Effector CD4-positive, alpha-beta T cell (primary cell): ENCODE data around the gene ATP1B3.
"Not testable (repeated sequence)": the region's sequence is repeated elsewhere in the genome, so short reads cannot be mapped to it uniquely, and the experiment has no call there.

Source experiments
- DNase-seq: peaks from one replicate; pipeline ENCODE4 v3.0.0-alpha.2; 2020
- total RNA-seq: gene quantifications from one replicate; lab custom pipeline; 2026; lab: John Stamatoyannopoulos, UW

The ATP1B3 gene
- total RNA-seq, result 147 reads per million, percentile 89 among the genes with 10 or more reads in this experiment

DNA sequence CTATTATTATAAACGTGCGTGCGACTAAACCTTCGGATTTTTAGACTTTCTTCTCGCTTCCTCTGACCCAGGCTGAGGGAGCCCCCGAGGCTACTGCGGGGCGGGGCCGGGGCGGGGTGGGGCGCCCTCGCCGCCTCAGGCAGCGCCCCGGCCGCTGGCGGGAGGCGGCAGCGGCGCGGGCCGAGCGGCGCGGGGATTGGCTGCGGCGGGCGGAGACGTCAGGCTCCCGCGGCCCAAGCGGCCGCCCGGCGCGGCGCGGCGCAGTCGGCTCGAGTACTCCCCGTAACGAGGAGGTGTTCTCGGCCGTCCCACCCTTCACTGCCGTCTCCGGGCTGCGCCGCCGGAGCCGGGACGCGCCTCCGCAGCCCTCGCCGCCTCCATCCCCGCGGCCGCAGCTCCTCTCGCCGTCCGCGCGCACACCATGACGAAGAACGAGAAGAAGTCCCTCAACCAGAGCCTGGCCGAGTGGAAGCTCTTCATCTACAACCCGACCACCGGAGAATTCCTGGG, at the start of gene ATP1B3:
Gene ATP1B3, plus strand, starts transcription at position 263 of the 510 bp plus-strand sequence. Its CDS starts 159 bp downstream, at position 422.
- peak; percentile 80 for DNase-seq

DNA sequence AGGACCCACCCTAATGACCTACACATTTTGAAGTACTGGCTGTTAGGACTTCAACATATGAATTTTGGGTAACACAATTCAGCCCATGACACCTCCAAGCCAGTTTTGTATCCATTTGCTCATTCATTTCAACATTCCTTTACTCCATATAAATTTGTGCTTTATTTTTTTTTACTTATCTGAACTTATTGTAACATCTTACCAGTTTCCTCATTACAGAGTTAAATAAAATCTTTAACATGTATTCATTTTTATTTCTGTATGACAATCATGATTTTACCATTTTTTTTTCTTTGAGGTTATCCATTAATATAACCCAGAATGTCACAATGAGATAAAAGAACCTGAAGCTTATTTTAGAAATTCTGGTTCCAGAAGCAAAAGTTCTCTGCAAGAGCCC, 48.0 kb upstream of the ATP1B3 start:
- DNase-seq, result no peak

DNA sequence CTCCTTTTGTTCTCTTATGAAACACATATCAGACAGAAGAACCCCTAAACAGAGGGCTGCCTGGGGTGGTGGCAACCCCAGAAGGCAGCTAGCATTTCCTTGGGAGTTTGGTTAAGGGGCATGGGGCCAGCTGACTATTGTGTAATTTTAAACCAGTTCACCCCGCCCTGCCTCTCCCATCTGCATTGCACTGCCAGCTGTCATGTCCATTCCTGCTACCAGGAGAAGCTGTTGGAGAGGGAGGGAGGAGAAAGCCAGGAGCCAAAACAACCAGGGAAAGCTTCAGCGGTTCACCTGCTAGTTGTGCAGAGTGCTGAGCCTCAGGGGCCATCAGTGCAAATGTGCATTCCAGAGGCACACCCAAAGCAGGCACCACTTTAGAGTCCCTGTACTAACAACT, 47.6 kb upstream of the ATP1B3 start:
- no peak for DNase-seq

DNA sequence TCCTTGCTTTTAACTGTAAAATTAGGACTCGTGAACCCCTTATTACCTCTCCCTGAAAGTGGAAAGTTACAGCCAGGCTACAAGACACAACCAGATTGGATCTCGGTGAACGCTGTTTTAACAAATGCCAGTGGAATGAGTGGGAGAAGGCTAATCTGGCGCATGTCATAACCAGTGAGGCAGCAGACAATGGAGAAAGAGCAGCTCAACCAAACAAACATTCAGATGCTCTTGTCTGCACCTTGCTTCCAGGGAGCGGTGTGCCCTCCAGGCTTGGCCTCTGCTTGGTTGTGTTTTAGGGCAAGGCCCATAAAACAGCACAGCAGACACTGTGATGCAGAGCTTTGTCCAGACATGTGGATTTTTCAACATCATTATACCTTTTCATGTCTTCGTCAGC, 45.9 kb upstream of the ATP1B3 start:
- no peak for DNase-seq

DNA sequence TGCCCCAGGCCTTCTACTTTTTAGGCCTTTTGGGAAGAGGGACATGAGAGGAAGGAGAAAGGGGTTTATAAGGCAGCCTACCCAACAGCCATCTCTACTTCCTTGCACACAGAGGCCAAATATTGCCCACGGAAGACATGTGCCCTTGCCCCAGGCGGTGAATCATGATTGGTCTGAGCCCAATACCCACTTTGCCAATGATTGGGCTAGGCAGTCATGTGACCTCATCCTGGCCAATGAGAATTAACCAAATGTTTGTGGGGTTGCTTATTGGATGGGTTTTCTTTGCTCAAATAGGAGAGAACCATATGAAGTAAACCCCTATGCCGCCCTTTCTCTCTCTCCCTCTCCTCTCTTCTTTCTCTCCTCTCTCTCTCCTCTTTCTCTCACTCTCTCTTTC, 42.2 kb upstream of the ATP1B3 start:
- DNase-seq, result no peak

DNA sequence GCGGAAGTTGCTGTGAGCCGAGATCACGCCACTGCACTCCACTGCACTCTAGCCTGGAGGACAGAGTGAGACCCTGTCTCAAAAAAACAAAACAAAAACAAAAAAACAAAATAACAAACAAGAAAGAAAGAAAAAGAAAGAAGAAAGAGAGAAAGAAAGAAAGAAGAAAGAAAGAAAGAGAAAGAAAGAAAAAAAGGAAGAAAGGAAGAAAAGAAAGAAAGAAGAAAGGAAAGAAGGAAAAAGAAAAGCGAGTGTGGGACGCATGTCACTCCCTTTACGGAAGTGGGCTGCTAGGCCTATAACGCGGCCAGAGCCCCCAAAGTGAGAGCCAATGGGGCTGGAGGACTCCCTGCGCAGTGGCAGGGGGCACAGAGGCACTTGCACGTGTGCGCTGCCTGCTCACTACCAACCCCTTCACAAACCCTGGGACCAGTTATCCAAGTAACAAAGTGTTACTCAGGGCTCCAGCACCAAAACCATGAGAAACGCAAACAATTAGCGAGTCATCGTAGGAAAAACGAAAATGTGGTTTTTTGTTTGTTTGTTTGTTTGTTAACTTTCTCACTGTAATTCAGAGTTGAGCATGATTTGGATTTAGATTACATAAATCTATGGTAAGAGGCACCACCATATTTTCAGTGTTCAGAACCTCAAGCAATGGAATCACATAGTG, 40.8 kb upstream of the ATP1B3 start:
- no peak for DNase-seq

DNA sequence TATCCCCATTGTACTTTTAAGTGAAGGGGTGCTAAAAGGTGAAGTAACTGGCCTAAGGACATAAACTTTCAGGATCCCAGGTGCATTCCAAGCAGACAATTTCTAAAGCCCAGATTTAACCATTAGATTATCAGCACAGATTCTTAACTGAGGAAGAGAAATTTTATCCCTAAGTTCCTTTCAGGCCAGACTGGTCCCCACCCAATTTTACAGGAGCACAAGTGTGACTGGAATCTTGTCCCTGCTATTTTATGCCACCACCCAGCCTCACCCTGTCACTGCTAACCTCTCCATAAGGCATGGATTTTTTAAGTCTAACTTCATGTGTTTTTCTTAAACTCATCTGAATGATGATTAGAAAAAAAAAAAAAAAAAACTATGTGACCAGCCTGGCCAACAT, 37.1 kb upstream of the ATP1B3 start:
- no peak for DNase-seq

DNA sequence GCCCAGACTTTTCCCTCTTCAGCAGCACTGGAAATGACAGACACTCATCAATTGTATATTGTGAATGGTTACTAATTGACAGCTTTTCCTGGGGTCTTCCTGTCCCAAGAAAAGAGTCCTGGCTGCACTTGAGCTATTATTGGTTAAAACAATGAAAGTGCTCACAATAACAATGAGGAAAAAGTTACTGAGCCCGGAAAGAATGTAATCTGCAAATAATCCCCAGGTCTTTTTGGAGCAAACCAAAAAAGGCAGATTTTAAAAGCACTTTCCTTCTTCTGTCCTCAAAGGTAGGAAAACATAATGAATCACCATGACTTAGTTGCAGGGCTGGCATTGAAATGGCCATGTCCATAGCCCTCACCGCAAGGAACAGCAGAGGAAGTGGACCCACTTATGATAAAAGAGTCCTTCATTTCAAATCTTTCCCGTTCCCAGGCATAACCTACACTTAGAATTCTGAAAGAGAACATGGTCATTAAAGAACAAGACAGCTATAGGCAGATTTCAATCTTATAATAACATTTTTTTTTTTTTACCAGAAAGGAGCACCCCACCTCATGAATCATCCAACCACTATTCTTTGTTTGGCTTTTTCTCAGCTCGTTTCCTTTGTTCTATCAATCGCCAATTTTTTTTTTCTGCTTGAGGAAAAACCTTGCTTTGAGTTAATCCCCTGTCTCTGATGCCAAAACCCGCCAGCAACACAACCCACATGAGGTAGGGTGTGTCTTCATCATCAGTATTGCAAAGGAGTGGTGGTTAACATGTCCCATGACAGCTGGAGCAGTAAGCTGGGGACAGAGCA, 35.5 kb upstream of the ATP1B3 start:
- no peak for DNase-seq

DNA sequence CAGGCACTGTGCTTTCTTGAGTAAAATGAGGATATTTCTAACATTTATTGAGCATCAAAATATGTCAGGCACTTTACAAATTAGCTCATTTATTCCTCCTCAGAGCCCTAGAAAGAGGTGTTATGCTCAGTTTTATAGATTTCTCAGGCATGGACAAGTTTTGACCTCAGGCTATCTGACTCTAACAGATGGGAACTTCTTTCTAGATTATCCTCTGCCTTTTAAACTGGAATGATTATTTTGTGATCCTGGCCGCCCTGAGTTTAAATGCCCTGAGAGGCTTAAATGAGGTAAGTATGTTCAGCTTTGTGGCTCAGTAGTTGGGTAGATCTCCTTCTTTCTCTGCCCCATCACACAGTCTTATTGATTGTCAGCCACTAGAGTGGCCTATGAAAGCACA, 32.3 kb upstream of the ATP1B3 start:
- no peak for DNase-seq

DNA sequence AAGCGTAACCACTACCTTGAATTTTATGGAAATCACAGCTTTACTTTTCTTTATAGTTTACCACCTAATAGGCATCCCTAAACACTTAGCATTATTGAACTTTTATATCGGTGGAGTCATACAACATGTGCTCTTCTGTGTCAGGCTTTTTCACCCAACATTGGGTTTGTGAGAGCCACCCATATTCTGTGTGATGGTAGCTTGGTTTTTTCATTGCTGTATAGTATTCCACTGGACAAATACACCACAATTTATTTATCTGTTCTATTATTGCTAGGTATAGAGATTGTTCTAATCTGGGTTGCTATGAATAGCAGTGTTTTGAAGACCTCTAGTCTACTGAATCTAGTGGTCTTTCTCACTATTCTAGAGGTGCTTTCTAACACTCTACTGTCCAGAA, 31.6 kb upstream of the ATP1B3 start:
- no peak for DNase-seq

DNA sequence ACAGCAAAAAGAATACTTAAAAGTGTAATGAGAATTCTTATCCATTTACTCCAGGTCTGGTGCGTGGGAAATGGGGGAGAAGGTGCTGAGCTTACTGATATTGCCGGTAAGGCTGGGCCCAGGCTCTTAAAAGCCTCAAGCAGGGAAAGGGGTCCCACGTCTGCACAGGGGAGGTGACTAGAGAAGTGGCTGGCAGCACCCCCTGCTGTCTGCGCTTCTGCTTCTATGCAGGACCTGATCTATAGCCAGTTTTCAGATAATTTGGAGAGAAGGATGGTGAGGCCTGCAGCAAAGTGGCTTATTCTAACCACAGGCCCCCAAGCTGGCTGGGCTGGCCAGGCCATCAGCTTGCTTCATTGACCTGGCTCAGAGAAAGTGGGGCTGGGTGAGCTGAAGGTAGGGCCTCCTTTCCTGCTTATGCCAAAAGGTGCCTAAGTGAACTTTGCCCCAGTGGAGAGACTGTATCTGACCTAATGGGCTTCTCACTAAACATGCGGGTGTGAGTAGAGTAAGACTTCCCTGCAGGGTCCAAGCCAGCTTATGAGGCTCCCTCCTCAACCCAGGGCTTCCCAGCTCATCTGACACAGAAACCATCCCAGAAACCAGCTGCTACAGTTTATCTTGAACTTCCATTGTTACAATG, 30.9 kb upstream of the ATP1B3 start:
- DNase-seq, result no peak

DNA sequence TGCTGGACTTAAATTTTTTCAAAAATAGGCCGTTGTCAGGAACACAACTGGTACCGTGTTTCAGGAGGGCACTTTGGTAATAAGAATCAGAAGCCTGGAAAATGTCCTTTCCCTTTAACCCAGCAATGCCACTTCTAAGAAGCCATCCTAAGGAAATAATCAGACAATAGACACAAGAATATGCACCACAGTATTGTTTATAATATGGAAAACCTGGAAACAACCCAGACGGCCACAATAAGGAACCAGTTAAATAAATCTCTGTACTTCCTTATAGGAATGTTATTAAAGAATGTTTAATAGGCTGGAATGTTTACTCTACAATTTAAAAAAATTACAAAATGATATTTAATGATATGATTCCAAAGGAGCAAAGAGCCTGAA, 30.4 kb upstream of the ATP1B3 start:
- DNase-seq, result no peak

DNA sequence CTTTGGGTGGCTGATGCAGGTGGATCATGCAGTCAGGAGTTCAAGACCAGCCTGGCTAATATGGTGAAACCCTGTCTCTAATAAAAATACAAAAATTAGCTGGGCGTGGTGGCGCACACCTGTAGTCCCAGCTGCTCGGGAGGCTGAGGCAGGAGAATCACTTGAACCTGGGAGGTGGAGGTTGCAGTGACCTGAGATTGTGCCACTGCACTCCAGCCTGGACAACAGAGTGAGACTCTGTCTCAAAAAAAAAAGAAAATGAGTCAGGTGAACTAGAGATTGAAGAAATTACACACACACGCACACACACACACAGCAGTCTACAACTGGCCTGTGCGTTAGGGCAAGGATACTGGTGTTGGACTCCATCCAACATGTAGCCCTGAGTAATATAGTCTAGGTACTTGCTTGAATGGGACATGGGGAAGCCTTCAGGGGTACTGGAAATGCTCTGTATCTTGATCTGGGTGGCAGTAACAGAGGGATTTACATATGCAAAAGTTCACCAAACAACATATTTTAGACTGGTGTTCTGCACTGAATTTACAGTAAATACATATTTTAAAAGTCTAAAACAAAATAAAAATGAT, 28.2 kb upstream of the ATP1B3 start:
- DNase-seq, result not testable (repeated sequence)

DNA sequence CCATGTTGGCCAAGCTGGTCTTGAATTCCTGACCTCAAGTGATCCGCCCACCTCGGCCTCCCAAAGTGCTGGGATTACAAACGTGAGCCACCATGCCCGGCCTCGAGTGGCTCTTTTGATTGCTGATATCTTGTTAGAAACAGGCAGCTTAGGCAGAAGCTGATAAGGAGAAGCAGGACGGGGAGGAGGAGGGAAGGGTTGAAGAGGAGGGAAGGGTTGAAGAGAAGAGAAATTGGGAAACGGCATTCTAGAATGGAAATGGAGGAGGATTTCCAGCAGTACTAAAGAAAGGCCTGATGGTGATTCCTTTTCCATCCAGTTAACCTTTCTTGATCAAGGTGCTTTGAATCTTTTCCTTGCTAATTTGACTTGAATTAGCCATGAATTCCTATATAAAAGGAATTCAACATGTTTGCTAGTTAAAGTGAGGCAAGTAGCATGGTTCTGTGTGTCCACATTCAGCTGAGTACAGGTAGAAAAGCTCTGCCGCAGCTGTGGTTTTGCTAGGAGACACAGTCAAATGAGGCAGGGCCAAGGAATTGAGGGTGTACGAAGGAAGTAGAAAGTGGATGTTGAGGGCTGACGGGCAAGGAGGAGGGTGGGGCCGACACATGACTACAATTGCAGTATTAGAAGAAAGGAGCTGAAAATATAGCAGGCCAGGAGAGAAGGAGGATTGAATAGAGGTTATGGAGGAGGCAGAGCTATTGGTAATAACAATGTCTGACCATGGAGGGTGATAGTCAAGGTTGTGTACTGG, 27.2 kb upstream of the ATP1B3 start:
- no peak for DNase-seq

DNA sequence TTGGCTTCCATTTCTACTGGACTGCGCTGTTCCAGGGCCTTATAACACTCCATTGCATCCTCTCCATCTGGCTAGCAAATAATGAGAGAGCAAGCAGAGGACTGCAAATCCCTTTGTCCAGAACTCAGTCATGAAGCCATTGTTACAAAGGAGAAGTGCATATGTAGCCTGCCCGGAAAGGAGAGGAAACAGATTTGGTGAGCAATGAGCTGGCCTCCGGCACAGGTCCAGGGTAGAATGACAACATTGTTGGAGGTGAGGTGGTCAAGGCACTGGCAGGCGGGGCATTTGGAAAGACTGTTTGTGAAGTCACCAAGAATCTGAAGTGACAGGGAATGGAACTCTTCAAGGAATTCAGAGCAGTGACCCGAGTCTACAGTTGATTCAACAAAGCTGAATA, 25.0 kb upstream of the ATP1B3 start:
- no peak for DNase-seq

DNA sequence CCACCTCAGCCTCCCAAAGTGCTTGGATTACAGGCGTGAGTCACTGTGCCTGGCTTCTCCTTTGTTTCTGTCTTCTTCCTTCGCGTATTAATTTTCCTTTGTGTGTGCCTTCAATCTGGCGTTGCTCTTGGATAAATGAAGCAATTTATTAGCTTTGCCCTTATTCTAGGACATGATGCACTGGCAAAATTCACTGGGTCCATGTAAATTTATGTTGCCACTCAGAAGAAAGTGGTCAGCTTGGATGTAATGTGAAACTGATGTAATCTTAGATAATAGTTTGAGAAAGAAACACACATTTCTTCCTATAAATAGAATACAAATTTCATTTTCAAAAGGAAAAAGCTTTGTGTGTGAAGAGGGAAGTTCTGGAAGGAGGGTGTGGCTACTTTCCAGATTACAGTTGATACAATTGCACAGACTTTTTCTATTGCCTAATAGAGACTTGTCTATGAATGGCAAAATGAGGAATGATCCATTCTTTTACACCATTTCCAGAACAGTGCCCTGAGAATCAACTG, 23.3 kb upstream of the ATP1B3 start:
- DNase-seq, result no peak

DNA sequence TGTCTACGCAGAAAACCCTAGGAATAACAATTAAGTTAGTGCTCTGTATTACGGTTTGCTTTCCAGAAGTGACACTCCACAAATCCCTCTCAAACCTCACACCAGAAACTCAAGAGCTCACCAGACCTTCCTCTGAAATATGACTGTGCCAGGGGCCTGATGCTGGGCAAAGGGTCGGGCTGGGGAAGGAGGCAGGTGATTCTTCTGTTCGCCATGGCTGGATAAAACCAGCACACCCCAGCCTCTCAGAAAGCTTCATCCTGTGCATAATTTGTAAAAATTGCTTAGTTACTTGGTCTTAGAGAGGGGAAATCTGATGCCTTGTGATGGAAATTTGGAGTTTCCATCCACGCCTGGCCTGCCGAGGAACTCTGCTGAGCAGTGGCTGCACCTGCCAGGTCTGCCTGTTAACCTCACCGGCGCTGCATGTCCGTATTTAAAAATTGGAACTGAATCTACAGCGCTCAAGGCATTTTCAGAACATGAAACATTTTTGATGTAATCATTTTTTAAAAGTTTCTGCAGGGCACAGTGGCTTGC, 22.7 kb upstream of the ATP1B3 start:
- DNase-seq, result no peak

DNA sequence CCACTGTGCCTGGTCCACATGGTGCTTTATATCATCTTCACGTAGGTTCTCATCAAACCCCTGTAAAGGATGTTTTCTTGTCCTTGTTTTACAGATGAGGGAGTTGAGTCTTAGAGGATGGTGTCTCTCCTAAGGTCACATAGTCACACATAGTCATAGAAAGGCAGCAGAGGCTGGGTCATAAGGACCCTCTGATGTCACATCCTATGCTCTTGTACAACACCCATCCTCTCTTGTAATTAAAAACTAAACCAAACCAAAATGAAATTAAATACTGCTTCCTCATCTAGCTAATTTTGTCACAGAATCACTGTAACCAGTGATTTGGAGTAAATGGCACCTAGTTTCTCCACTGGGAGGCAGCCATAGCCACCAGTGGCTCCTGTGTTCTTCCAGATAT, 21.8 kb upstream of the ATP1B3 start:
- no peak for DNase-seq

DNA sequence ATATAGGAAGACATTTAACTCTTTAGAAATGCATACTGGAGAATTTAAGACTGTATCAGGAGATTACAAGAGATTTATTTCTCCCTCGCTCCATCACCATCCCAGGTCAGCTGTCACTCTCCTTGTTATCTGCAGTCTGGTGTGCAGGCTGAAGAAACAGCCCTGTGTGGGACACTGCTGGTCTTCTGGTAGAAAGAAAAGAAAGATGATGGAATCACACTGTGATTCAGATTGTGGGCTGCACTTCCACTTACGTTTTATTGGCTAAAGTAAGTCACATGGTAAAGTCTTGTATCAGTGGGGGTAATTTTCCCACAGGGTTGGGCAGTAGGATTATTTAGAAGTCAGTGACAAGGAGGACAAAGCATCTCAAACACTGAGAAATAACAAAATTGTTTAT, 18.1 kb upstream of the ATP1B3 start:
- no peak for DNase-seq

DNA sequence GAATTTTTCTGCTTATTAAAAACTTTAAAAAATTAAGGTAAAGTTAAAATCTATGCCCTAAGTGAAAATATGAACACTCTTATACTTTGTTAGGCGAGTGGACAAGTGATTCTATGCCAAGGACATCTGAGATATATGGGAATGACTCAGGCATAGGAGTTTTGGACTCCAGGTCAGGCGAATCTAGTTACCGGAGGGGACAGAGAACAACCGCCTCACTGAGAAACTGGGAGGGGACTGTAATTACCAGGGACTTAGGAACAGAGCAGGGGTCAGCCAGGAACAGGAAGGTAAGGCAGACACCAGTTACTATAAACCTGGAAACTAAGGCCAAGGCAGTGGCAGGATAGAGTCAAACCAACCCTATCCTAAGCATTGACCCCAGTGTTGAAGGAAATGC, 16.8 kb upstream of the ATP1B3 start:
- DNase-seq, result no peak

DNA sequence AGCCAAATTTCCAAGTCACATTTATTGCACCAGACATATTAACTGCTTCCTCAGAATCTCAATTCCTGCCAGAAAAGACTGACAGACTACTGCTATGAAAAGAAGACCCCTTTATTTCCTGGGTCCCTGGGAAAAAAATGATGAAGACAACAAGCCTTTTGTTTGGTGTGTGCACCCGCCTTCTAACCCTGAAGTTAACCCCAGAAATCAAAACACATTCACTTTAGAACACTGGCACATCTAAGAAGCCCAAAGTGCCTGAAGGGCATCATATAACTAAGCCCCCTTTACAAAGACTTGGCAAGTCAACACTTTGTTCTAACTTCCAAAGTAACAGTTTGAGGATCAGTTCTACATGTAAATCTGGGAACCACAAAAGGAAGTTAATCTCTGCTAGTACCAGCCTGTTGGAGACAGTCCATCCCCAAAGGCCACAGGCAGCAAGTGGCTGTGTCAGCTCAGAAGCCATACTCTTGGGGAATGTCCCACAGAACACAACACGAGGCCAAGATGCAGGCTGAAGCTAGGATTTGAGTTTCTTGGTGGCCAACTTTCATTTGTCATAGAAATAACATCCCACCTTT, 16.3 kb upstream of the ATP1B3 start:
- no peak for DNase-seq
